Endodermal cell (in vitro differentiated cells): ENCODE results near the gene NDUFB11. TPM values are rescaled to one million over a fixed set of nuclear protein-coding genes. Genes with fewer than 3 reads are reported as not detected.

Experiments
- DNase-seq: peaks from one replicate; pipeline ENCODE4 v3.0.0-alpha.2; 2017
- H3K27ac ChIP-seq: 2 replicates; pipeline ENCODE4 v1.5.1; 2013; ENCODE audit warnings: mild to moderate bottlenecking, low read depth, low read length, moderate library complexity
- H3K27me3 ChIP-seq: 2 replicates; pipeline ENCODE4 v1.6.1; 2013; ENCODE audit warnings: mild to moderate bottlenecking, low read length, moderate library complexity; ENCODE audit not compliant: insufficient read depth, control insufficient read depth, poor library complexity, severe bottlenecking
- H3K36me3 ChIP-seq: 2 replicates; pipeline ENCODE4 v1.7.0; 2013; ENCODE audit warnings: mild to moderate bottlenecking, low read length, moderate library complexity; ENCODE audit not compliant: control insufficient read depth, insufficient read depth
- H3K4me1 ChIP-seq: one replicate; pipeline ENCODE4 v1.7.0; 2013; ENCODE audit warnings: low read length; ENCODE audit not compliant: control insufficient read depth, insufficient read depth
- H3K4me3 ChIP-seq: 2 replicates; pipeline ENCODE4 v1.5.1; 2013; ENCODE audit warnings: mild to moderate bottlenecking, low read length, moderate library complexity
- H3K9ac ChIP-seq: 2 replicates; pipeline ENCODE4 v1.6.1; 2013; ENCODE audit warnings: mild to moderate bottlenecking, low read length, moderate library complexity; ENCODE audit not compliant: poor library complexity, severe bottlenecking; ENCODE audit errors: extremely low read depth
- H3K9me3 ChIP-seq: 2 replicates; pipeline ENCODE4 v1.6.1; 2013; ENCODE audit warnings: mild to moderate bottlenecking, low read length, moderate library complexity; ENCODE audit not compliant: control insufficient read depth
- H3K27ac Mint-ChIP-seq: 2 replicates; pipeline ENCODE4 v1.8.0; 2020; ENCODE audit warnings: mixed read lengths
- H3K27me3 Mint-ChIP-seq: 2 replicates; pipeline ENCODE4 v1.8.0; 2021; ENCODE audit warnings: mild to moderate bottlenecking, mixed read lengths; ENCODE audit not compliant: insufficient read depth
- H3K36me3 Mint-ChIP-seq: 2 replicates; pipeline ENCODE4 v1.8.0; 2020; ENCODE audit warnings: low read depth, mixed read lengths
- H3K4me1 Mint-ChIP-seq: 2 replicates; pipeline ENCODE4 v1.8.0; 2020; ENCODE audit warnings: mixed read lengths
- H3K4me3 Mint-ChIP-seq: 2 replicates; pipeline ENCODE4 v1.8.0; 2020; ENCODE audit warnings: mild to moderate bottlenecking, moderate library complexity, mixed read lengths
- H3K9me3 Mint-ChIP-seq: 2 replicates; pipeline ENCODE4 v1.8.0; 2020; ENCODE audit warnings: mild to moderate bottlenecking, mixed read lengths
- CTCF ChIP-seq: fragments of 200-600 bp; sonication (generic); conservative IDR thresholded peaks from 2 replicates; pipeline ENCODE4 v1.5.0; 2021; ENCODE audit warnings: antibody characterized with exemption, mild to moderate bottlenecking
- WGBS, 2 experiments: methylation state at CpG; one replicate each; pipeline versions ENCODE4 v1.1.5 to v1.1.7; 2013; ENCODE audit warnings: missing lambda C conversion rate in 2 of 2, mixed read lengths in 1 of 2; ENCODE audit not compliant: insufficient coverage in 1 of 2, insufficient read length in 1 of 2; 5-methylcytosine and 5-hydroxymethylcytosine counted together
- long read RNA-seq, 4 experiments: library from polyadenylated mRNA in 2 of 4; library from RNA in 1 of 4; library from capped mRNA in 1 of 4; stranded (forward) in 3 of 4; unstranded in 1 of 4; transcript quantifications; one replicate each; pipeline ENCODE4 v2.0.0, GENCODE V29; 2020 to 2021; ENCODE audit warnings: inconsistent platforms in 1 of 4
- polyA plus RNA-seq, 2 experiments: library from polyadenylated mRNA; stranded (reverse); fragments of 50-300 nt; gene quantifications; one replicate each; pipeline ENCODE4 v1.2.3, GENCODE V29; 2013
- total RNA-seq, 2 donors: library from RNA; stranded (reverse); fragmentation: NEBNext Ultra II Directional in 1 of 2; extraction: Animal tissue kit (Norgen Biotek cat#: 25700) in 1 of 2; gene quantifications; 2 replicates in 1 of 2; 3 replicates in 1 of 2; pipeline ENCODE4 v1.2.1, GENCODE V29; 2021

The NDUFB11 gene
- total RNA-seq, result 100 to 1,000 TPM in 1 of 2 donors, 10 to 100 TPM in 1; 86.1 to 108 TPM
- polyA plus RNA-seq (2013, experiment 1 of 2), result 112 TPM
- 102 TPM for polyA plus RNA-seq (2013, experiment 2 of 2)
- long read RNA-seq, experiment 1, transcript NDUFB11-201 (3 exons, 948 nt), result minor isoform, 36 of 113 reads
- long read RNA-seq, experiment 1, transcript NDUFB11-202 (3 exons, 1,388 nt), result major isoform, 72 of 113 reads
- long read RNA-seq, experiment 1, partial matches to known transcripts, result 5 of 113 reads
- long read RNA-seq, experiment 1, other reads (novel, unspliced or antisense), result 0 of 113 reads
- long read RNA-seq, experiment 2, transcript NDUFB11-202 (3 exons, 1,388 nt), result major isoform, 77 of 105 reads
- long read RNA-seq, experiment 2, transcript NDUFB11-201 (3 exons, 948 nt), result minor isoform, 27 of 105 reads
- long read RNA-seq, experiment 2, partial matches to known transcripts, result 1 of 105 reads
- long read RNA-seq, experiment 2, other reads (novel, unspliced or antisense), result 0 of 105 reads
- long read RNA-seq, experiment 3, transcript NDUFB11-202 (3 exons, 1,388 nt), result major isoform, 30 of 47 reads
- long read RNA-seq, experiment 3, transcript NDUFB11-201 (3 exons, 948 nt), result minor isoform, 16 of 47 reads
- long read RNA-seq, experiment 3, partial matches to known transcripts, result 0 of 47 reads
- long read RNA-seq, experiment 3, other reads (novel, unspliced or antisense), result 1 of 47 reads
- long read RNA-seq, experiment 4, transcript NDUFB11-202 (3 exons, 1,388 nt), result major isoform, 6 of 9 reads
- long read RNA-seq, experiment 4, partial matches to known transcripts, result 1 of 9 reads
- long read RNA-seq, experiment 4, other reads (novel, unspliced or antisense), result 1 of 9 reads

GRCh38 chrX:47144626-47145394, at the start of gene NDUFB11, which contains the start of gene RBM10:
NDUFB11 (minus strand) TSS chrX:47144702; CDS start chrX:47144679, 23 bp downstream.
RBM10 (plus strand) TSS chrX:47145221; CDS start chrX:47147482, 2,261 bp downstream.
- peak within 1 kb of the TSS; percentile 95 for H3K4me3 Mint-ChIP-seq
- 0 to 2% methylated on average over 8 to 53 of the region's 54 CpGs for WGBS, 2 experiments
- no peaks in the 10 kb centered on the region for H3K27me3 Mint-ChIP-seq
- peaks cover 56% of the 10 kb centered on the region for H3K9me3 Mint-ChIP-seq
- peak; percentile 96 for DNase-seq
- Histone ChIP-seq H3K4me1 (no peaks in the 10 kb centered on the region), H3K9ac (peak within 1 kb of the TSS; percentile 80), H3K27me3 (no peaks in the 10 kb centered on the region), H3K36me3 (no peaks in the 10 kb centered on the region), H3K4me3 (peak within 1 kb of the TSS; percentile 87), H3K27ac (peak within 1 kb of the TSS; percentile 95), H3K9me3 (no peaks in the 10 kb centered on the region)
- peaks cover 23% of the 10 kb centered on the region for H3K36me3 Mint-ChIP-seq
- peak; percentile 71 for TF ChIP-seq CTCF
- peak within 1 kb of the TSS; percentile 96 for H3K27ac Mint-ChIP-seq
- H3K4me1 Mint-ChIP-seq, result no peaks in the 10 kb centered on the region

GRCh38 chrX:47193475-47194193, 49.1 kb upstream of the NDUFB11 start, which contains the start of gene UBA1:
UBA1 (plus strand) TSS chrX:47193829; CDS start chrX:47198803, 4,974 bp downstream.
- Mint-ChIP-seq H3K9me3 (no peaks in the 10 kb centered on the region), H3K27me3 (peaks cover 43% of the 10 kb centered on the region), H3K4me3 (peak within 1 kb of the TSS; percentile 97), H3K4me1 (peaks cover 43% of the 10 kb centered on the region), H3K36me3 (peaks cover 38% of the 10 kb centered on the region), H3K27ac (peak within 1 kb of the TSS; percentile 99)
- H3K27ac ChIP-seq, result peak within 1 kb of the TSS; percentile 77
- peak; percentile 99 for DNase-seq
- peaks cover 27% of the 10 kb centered on the region for H3K36me3 ChIP-seq
- peak within 1 kb of the TSS; percentile 96 for H3K4me3 ChIP-seq
- peaks cover 9% of the 10 kb centered on the region for H3K27me3 ChIP-seq
- peak within 1 kb of the TSS; percentile 86 for H3K9ac ChIP-seq
- H3K9me3 ChIP-seq, result no peaks in the 10 kb centered on the region
- H3K4me1 ChIP-seq, result no peaks in the 10 kb centered on the region
- TF ChIP-seq CTCF, result peak; percentile 91
- 0% methylated on average over 7 to 48 of the region's 50 CpGs for WGBS, 2 experiments
